ENCODE data around the gene ZEB1. TPM values are rescaled to one million over a fixed set of nuclear protein-coding genes. Genes with fewer than 3 reads are reported as not detected.

ZEB1 gene
- total and polyA plus RNA-seq, 10 of the 15 experiments (the other 5 are each of a cell fraction or from before 2014, with no cell fraction given): 10.4 to 35.6 (median 24.5) TPM

- no peak for FAIRE-seq
- peaks cover 2% of the 10 kb centered on the region; the same call in 1 of the 2 replicates for H3K79me2 ChIP-seq (ENCODE audit: control insufficient read depth, insufficient read depth, low read length)
Measured at GRCh38 chr10:31509989-31510388, 191.0 kb downstream of the ZEB1 start.

More at GRCh38 chr10:31509989-31510388, 191.0 kb downstream of the ZEB1 start:
- no peaks in the 10 kb centered on the region for H3K27me3 ChIP-seq (replicated peaks in 1 of 2; ENCODE audit: control insufficient read depth in 2 of 2, insufficient read depth in 2 of 2, low read length in 1 of 2)
- H3K36me3 ChIP-seq (ENCODE audit: control insufficient read depth in 2 of 2, insufficient read depth in 2 of 2, low read length in 1 of 2): peaks cover 13 to 31% of the 10 kb centered on the region in 2 experiments
- no peak overlapping the region for H3K4me2 ChIP-seq (ENCODE audit: control insufficient read depth, insufficient read depth)
- ChIA-PET RAD21 (ENCODE audit: unreplicated experiment) (no interaction called here), CTCF (no interaction called here), POLR2A (no interaction called here), SMC1A (ENCODE audit: uncharacterized antibody, unreplicated experiment) (no interaction called here)
- no peak overlapping the region for H3K4me3 ChIP-seq
- H3K9me3 ChIP-seq (replicated peaks; ENCODE audit: control insufficient read depth, insufficient read depth, low read length): peaks cover 20% of the 10 kb centered on the region
- no peak overlapping the region for H3K27ac ChIP-seq (ENCODE audit: control insufficient read depth, insufficient read depth)
- H3K9ac ChIP-seq (ENCODE audit: control insufficient read depth, insufficient read depth, low read length): no peak overlapping the region
- TF ChIP-seq STAT3 (IDR thresholded peaks at IDR 0.05; ENCODE audit: low read depth, low read length) (no peak), BCL11A (IDR thresholded peaks at IDR 0.05; ENCODE audit: low read depth, low read length) (no peak), ASH2L (IDR thresholded peaks at IDR 0.05; ENCODE audit: borderline replicate concordance, low read depth) (no peak), DPF2 (IDR thresholded peaks at IDR 0.05) (no peak), ZSCAN29 (IDR thresholded peaks at IDR 0.05) (no peak), FOS (IDR thresholded peaks at IDR 0.05; ENCODE audit: borderline replicate concordance, extremely low read depth, insufficient read length) (no peak), HDAC2 (IDR thresholded peaks at IDR 0.05) (no peak), STAT1 (conservative IDR thresholded peaks at IDR 0.05) (no peak), RAD51 (IDR thresholded peaks at IDR 0.05) (no peak), ZNF274 (IDR thresholded peaks at IDR 0.05; ENCODE audit: insufficient read depth, insufficient read length) (no peak), E4F1 (IDR thresholded peaks at IDR 0.05; ENCODE audit: borderline replicate concordance, partially characterized antibody) (no peak), PKNOX1 (IDR thresholded peaks at IDR 0.05) (no peak)
- TF ChIP-seq, protein P1, sequence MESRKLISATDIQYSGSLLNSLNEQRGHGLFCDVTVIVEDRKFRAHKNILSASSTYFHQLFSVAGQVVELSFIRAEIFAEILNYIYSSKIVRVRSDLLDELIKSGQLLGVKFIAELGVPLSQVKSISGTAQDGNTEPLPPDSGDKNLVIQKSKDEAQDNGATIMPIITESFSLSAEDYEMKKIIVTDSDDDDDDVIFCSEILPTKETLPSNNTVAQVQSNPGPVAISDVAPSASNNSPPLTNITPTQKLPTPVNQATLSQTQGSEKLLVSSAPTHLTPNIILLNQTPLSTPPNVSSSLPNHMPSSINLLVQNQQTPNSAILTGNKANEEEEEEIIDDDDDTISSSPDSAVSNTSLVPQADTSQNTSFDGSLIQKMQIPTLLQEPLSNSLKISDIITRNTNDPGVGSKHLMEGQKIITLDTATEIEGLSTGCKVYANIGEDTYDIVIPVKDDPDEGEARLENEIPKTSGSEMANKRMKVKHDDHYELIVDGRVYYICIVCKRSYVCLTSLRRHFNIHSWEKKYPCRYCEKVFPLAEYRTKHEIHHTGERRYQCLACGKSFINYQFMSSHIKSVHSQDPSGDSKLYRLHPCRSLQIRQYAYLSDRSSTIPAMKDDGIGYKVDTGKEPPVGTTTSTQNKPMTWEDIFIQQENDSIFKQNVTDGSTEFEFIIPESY (IDR thresholded peaks at IDR 0.05): no peak
- ATAC-seq (no peak), DNase-seq (ENCODE audit: low read depth, low spot score) (no peak)
- in situ Hi-C loops (cut with MboI): no loop called here
- intact Hi-C loops (cut with micrococcal nuclease; ENCODE audit: unreplicated experiment): no loop called here
- H3K4me1 ChIP-seq (ENCODE audit: control insufficient read depth, insufficient read depth, low read length): no peaks in the 10 kb centered on the region
- no TSS peak for BruUV-seq (replicated peaks)
- H4K20me1 ChIP-seq (ENCODE audit: control insufficient read depth, insufficient read depth): no peaks in the 10 kb centered on the region
- H2AFZ ChIP-seq (ENCODE audit: control insufficient read depth, low read depth, low read length): no peak overlapping the region
